CD4-positive, alpha-beta memory T cell (primary cell): ENCODE data around the gene CCDC167. TPM values are rescaled to one million over a fixed set of nuclear protein-coding genes. Genes with fewer than 3 reads are reported as not detected.
"Not testable (repeated sequence)": the region's sequence is repeated elsewhere in the genome, so short reads cannot be mapped to it uniquely, and the experiment has no call there.

Experiments
- CTCF ChIA-PET: fragments of 350-600 bp; sonication (Branson Sonifier 250); formaldehyde crosslinking; loops from one replicate; lab custom pipeline; 2021; ENCODE audit warnings: inconsistent platforms; ENCODE audit not compliant: partially characterized antibody; lab: Charles Lee
- POLR2A ChIA-PET: fragments of 350-600 bp; sonication (Branson Sonifier 250); formaldehyde crosslinking; loops from one replicate; lab custom pipeline; 2021; ENCODE audit not compliant: partially characterized antibody; lab: Charles Lee
- DNase-seq, 5 donors: peaks; one replicate each; pipeline versions ENCODE4 v3.0.0 to v3.0.0-alpha.2; 2020 to 2022; ENCODE audit warnings: mixed read lengths in 1 of 5
- H3K27ac ChIP-seq: one replicate; pipeline ENCODE4 v1.7.0; 2013; ENCODE audit warnings: low read depth, low read length
- H3K27me3 ChIP-seq: 2 replicates; pipeline ENCODE4 v1.7.0; 2013; ENCODE audit warnings: mild to moderate bottlenecking, low read length, moderate library complexity; ENCODE audit not compliant: insufficient read depth
- H3K36me3 ChIP-seq: 2 replicates; pipeline ENCODE4 v1.7.0; 2013; ENCODE audit warnings: mild to moderate bottlenecking, low read length, moderate library complexity; ENCODE audit not compliant: insufficient read depth
- H3K4me1 ChIP-seq: 2 replicates; pipeline ENCODE4 v1.7.0; 2013; ENCODE audit warnings: mild to moderate bottlenecking, low read length, moderate library complexity; ENCODE audit not compliant: insufficient read depth
- H3K4me3 ChIP-seq, 2 donors: one replicate each; pipeline ENCODE4 v1.7.0; 2013; ENCODE audit warnings: low read length in 2 of 2, mild to moderate bottlenecking in 1 of 2
- H3K9me3 ChIP-seq, 2 donors: one replicate each; pipeline ENCODE4 v1.7.0; 2013; ENCODE audit warnings: low read length in 2 of 2, control low read depth in 1 of 2; ENCODE audit not compliant: control insufficient read depth in 1 of 2
- H3K27ac Mint-ChIP-seq, 7 donors: one replicate each; pipeline ENCODE4 v1.8.0; 2020 to 2021; ENCODE audit warnings: mixed read lengths in 7 of 7, mild to moderate bottlenecking in 6 of 7, inconsistent platforms in 3 of 7, moderate library complexity in 3 of 7
- H3K27me3 Mint-ChIP-seq, 2 donors: one replicate each; pipeline ENCODE4 v1.8.0; 2020 to 2021; ENCODE audit warnings: mixed read lengths in 2 of 2
- H3K36me3 Mint-ChIP-seq, 2 donors: one replicate each; pipeline ENCODE4 v1.8.0; 2020 to 2021; ENCODE audit warnings: mixed read lengths in 2 of 2, inconsistent platforms in 1 of 2, mild to moderate bottlenecking in 1 of 2
- H3K4me1 Mint-ChIP-seq, 4 donors: one replicate each; pipeline ENCODE4 v1.8.0; 2020 to 2021; ENCODE audit warnings: mixed read lengths in 4 of 4, mild to moderate bottlenecking in 1 of 4
- H3K4me3 Mint-ChIP-seq, 8 donors: one replicate each; pipeline ENCODE4 v1.8.0; 2020 to 2021; ENCODE audit warnings: mixed read lengths in 8 of 8, mild to moderate bottlenecking in 7 of 8, moderate library complexity in 6 of 8, inconsistent platforms in 3 of 8
- H3K9me3 Mint-ChIP-seq, 8 donors: one replicate each; pipeline ENCODE4 v1.8.0; 2020 to 2021; ENCODE audit warnings: mixed read lengths in 8 of 8, mild to moderate bottlenecking in 5 of 8, inconsistent platforms in 3 of 8, moderate library complexity in 1 of 8
- intact Hi-C: fragments of 100-400 bp; cut with micrococcal nuclease; formaldehyde crosslinking; loops from one replicate; pipeline ENCODE4 v1.15.1; 2023
- polyA plus RNA-seq, 2 donors: library from polyadenylated mRNA; unstranded; fragments of 300-500 nt; fragmentation: Illumina TruSeq; gene quantifications; one replicate each; pipeline ENCODE4 v1.2.3, GENCODE V29; 2021
- total RNA-seq, 2 experiments: library from RNA; stranded (reverse); gene quantifications; one replicate each; pipeline ENCODE4 v1.2.3, GENCODE V29; 2021

CCDC167 gene
- total and polyA plus RNA-seq, 4 experiments from 2014 or later = 25.1 to 226 (median 89.2) TPM

DNA sequence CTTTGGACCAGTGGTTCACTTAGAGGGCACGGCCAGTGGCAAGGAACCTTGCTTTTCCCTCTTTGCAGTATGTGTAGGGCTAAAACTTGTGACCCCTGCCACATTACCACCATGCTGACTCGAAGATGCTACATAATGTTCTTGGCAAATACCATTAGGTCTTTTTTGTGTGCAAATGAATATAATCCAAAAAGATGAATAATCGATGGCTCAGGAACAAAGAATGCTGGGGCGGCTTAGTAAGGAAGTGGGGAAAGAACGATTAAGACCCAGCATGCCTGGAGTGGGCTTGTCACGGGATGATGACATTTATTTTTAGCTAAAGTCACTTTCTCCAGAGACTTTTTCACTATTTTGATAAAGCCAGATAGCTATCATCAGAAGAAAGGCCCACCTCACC is 43.6 kb downstream of the CCDC167 start:
- POLR2A ChIA-PET = no interaction called here
- CTCF ChIA-PET = interaction anchor here (1.3 kb wide), 1 partner anchor 85 kb away, joined by 3 read pairs; no protein-coding TSS in a partner anchor

DNA sequence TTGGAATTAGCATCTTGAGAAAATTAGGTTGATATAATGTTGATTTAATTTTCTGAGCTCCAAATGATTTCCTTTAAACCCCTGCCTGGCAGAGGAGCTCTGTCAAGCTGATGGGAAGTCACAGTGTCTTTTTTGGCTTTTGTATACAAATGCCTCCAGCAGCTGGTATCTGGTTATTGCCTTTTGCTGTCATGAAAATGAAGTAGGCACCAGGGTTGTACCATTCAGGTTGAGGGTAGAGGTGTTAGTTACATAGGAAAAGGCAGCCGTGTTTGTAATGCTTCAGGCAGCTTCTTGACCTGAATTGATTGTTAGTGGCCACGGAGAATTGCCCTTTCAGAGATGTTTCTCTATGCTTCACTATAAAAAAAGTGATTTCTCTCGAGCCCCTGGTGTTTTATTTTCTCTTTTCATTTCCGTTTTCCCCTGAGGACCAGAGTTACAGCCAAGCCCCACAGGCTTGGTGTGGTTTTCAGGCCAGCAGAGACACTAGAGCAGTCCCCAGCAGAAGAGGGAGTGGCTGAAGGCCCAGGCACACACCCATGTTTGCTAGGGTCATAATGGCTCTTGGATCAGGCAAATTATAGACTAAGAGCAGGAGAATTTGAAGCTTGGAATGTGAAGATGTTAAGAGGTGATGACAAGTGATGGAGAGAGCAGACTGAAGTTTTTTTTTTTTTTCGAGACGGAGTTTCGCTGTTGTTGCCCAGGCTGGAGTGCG is 45.1 kb downstream of the CCDC167 start:
- H3K4me1 Mint-ChIP-seq = peaks cover 0 to 8% (median 3%) of the 10 kb centered on the region in 4 donors
- intact Hi-C loops = no loop called here
- Histone ChIP-seq H3K36me3 (peaks cover 69% of the 10 kb centered on the region), H3K27me3 (no peaks in the 10 kb centered on the region), H3K9me3 (no peaks in the 10 kb centered on the region), H3K27ac (no peak overlapping the region), H3K4me3 (no peak overlapping the region), H3K4me1 (no peaks in the 10 kb centered on the region)
- ChIA-PET CTCF (no interaction called here), POLR2A (no interaction called here)
- DNase-seq = no peak
- peak overlapping the region in 2 of 7 donors; percentile 56 to 63 for H3K27ac Mint-ChIP-seq
- no peaks in the 10 kb centered on the region for H3K9me3 Mint-ChIP-seq
- no peaks in the 10 kb centered on the region for H3K27me3 Mint-ChIP-seq
- H3K36me3 Mint-ChIP-seq = peaks cover 88 to 91% of the 10 kb centered on the region in 2 donors
- H3K4me3 Mint-ChIP-seq = no peak overlapping the region

More for the DNA sequence above, 43.6 kb downstream of the CCDC167 start:
- peak overlapping the region in 1 of 7 donors; percentile 23 for H3K27ac Mint-ChIP-seq
- Histone ChIP-seq H3K9me3 (no peaks in the 10 kb centered on the region), H3K27ac (no peak overlapping the region), H3K4me1 (no peaks in the 10 kb centered on the region), H3K27me3 (no peaks in the 10 kb centered on the region), H3K4me3 (no peak overlapping the region), H3K36me3 (peaks cover 71% of the 10 kb centered on the region)
- H3K9me3 Mint-ChIP-seq = no peaks in the 10 kb centered on the region
- intact Hi-C loops = no loop called here
- no peak overlapping the region for H3K4me3 Mint-ChIP-seq
- no peak for DNase-seq
- H3K4me1 Mint-ChIP-seq = peaks cover 0 to 8% (median 3%) of the 10 kb centered on the region in 4 donors
- no peaks in the 10 kb centered on the region for H3K27me3 Mint-ChIP-seq
- H3K36me3 Mint-ChIP-seq = peaks cover 87 to 94% of the 10 kb centered on the region in 2 donors

DNA sequence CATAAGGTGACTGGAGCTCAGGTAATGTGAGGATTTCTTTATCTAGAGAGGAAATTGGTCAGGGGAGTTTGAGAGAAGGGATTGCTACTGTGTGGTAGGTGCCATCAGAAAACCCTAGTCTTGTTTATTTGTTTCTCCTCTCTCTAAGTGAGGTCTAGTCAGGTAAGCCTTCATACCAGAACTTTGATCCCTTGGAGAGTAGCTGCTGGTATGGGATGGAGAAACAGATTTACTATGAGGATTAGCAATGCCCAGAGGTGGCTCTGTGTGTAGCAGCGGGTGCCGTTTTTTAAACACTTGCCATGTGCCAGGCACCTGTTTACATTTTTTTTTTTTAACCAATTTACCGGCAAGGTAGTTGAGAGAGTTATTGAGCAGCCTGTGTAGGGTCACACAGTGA is 47.2 kb downstream of the CCDC167 start:
- Histone ChIP-seq H3K4me1 (no peaks in the 10 kb centered on the region), H3K4me3 (no peak overlapping the region), H3K27me3 (no peaks in the 10 kb centered on the region), H3K36me3 (peaks cover 60% of the 10 kb centered on the region), H3K9me3 (no peaks in the 10 kb centered on the region), H3K27ac (no peak overlapping the region)
- ChIA-PET CTCF (interaction anchor here (1.2 kb wide), 1 partner anchor 237 kb away, joined by 4 read pairs; no protein-coding TSS in a partner anchor), POLR2A (interaction anchor here (0.7 kb wide), 1 partner anchor 19 kb away, joined by 3 read pairs; the partner anchor contains the start of gene CMTR1)
- peaks cover 76 to 84% of the 10 kb centered on the region in 2 donors for H3K36me3 Mint-ChIP-seq
- no peaks in the 10 kb centered on the region for H3K27me3 Mint-ChIP-seq
- H3K27ac Mint-ChIP-seq = peak overlapping the region in 5 of 7 donors; percentile 5 to 66 (median 51)
- H3K9me3 Mint-ChIP-seq = no peaks in the 10 kb centered on the region
- no peak overlapping the region for H3K4me3 Mint-ChIP-seq
- H3K4me1 Mint-ChIP-seq = peaks cover 0 to 8% (median 3%) of the 10 kb centered on the region in 4 donors
- no peak for DNase-seq
- intact Hi-C loops = no loop called here

DNA sequence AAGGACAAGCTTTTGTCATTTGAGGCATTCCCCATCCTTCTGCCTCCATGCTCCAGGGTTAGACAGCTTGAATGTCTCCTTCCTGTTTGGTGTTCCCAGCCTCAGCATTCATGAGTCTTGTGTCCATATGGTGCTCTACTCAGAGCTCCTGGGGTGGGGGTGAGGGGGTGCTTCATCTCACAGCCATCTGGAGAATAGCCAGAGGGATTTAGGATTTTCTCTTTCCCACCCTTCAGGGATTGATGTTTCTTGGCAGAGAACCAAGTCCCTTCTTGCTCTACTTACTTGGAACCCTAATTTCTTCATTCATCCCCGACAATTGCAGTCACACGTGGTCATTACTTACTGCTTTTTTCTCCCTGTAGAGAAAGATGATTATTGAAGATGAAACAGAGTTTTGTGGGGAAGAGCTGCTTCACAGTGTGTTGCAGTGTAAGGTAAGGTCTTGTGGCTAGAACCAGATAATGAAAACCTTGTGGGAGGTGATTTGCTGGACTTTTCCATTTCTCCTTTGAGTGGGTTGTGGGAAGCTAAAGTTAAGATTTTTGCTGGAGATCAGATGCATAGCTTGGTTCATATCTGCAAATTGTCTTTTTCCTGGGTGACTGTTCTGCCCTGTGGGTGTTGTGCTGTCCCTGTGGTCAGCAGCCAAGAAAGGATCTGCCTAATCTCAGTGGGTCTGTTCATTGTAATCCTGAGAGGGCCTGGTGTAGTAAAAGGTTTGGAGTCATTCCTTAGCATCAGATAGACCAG is 48.1 kb downstream of the CCDC167 start:
- Histone ChIP-seq H3K27me3 (no peaks in the 10 kb centered on the region), H3K27ac (no peak overlapping the region), H3K4me1 (no peaks in the 10 kb centered on the region), H3K9me3 (no peaks in the 10 kb centered on the region), H3K36me3 (peaks cover 69% of the 10 kb centered on the region), H3K4me3 (no peak overlapping the region)
- peaks cover 0 to 8% (median 2%) of the 10 kb centered on the region in 4 donors for H3K4me1 Mint-ChIP-seq
- DNase-seq = no peak
- intact Hi-C loops = no loop called here
- no peak overlapping the region for H3K4me3 Mint-ChIP-seq
- H3K27me3 Mint-ChIP-seq = no peaks in the 10 kb centered on the region
- POLR2A ChIA-PET = interaction anchor here (0.6 to 0.7 kb wide), 2 partner anchors 8 to 19 kb away, joined by 3 read pairs; partner anchors contain the start of gene CMTR1
- CTCF ChIA-PET = interaction anchor here (1.2 kb wide), 1 partner anchor 238 kb away, joined by 4 read pairs; no protein-coding TSS in a partner anchor
- no peaks in the 10 kb centered on the region for H3K9me3 Mint-ChIP-seq
- peaks cover 75 to 83% of the 10 kb centered on the region in 2 donors for H3K36me3 Mint-ChIP-seq
- peak overlapping the region in 2 of 7 donors; percentile 47 to 69 for H3K27ac Mint-ChIP-seq

DNA sequence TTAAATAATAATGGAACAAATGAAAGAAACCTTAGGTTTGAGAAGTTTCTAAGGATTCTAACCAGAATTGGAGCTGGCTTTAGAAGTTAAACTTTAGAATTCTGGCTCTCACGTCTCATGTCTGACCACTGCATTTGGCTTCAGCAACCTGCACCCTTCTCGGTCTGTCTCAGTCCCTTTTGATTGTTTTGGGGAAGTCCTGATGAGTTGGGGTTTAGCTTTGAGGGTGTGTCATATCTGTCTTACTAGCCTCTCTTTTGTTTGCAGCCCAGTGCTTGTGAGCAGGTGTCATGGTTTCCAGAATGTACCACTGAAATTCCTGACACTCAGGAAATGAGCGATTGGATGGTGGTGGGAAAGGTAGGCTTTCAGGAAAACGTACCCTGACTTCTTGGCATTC is 49.7 kb downstream of the CCDC167 start:
- no peaks in the 10 kb centered on the region for H3K9me3 Mint-ChIP-seq
- Histone ChIP-seq H3K4me1 (no peaks in the 10 kb centered on the region), H3K27me3 (no peaks in the 10 kb centered on the region), H3K36me3 (peaks cover 68% of the 10 kb centered on the region), H3K9me3 (no peaks in the 10 kb centered on the region), H3K4me3 (no peak overlapping the region), H3K27ac (no peak overlapping the region)
- DNase-seq = no peak
- H3K4me3 Mint-ChIP-seq = no peak overlapping the region
- ChIA-PET POLR2A (no interaction called here), CTCF (no interaction called here)
- H3K36me3 Mint-ChIP-seq = peaks cover 70 to 80% of the 10 kb centered on the region in 2 donors
- no peak overlapping the region for H3K27ac Mint-ChIP-seq
- no peaks in the 10 kb centered on the region for H3K27me3 Mint-ChIP-seq
- H3K4me1 Mint-ChIP-seq = peaks cover 2 to 8% (median 3%) of the 10 kb centered on the region in 4 donors
- intact Hi-C loops = no loop called here

DNA sequence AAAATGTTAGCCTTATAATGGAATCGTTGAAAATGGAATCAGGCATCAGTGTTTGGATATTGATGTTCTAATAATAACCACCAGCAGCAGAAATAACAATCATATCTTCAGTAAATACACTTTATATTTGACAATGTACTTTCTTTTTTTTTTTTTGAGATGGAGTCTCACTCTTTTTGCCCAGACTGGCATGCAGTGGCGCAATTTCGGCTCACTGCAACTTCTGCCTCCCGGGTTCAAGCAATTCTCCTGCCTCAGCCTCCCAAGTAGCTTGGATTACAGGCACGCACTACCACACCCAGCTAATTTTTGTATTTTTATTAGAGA is 56.5 kb downstream of the CCDC167 start:
- H3K36me3 Mint-ChIP-seq = peaks cover 44 to 64% of the 10 kb centered on the region in 2 donors
- Histone ChIP-seq H3K36me3 (peaks cover 36% of the 10 kb centered on the region), H3K27ac (peak overlapping the region; percentile 72), H3K4me3 (peak overlapping the region in 1 of 2 donors; percentile 10), H3K4me1 (peaks cover 19% of the 10 kb centered on the region)
- DNase-seq, intact Hi-C loops, H3K27me3 ChIP-seq, H3K9me3 Mint-ChIP-seq, H3K27me3 Mint-ChIP-seq, H3K9me3 ChIP-seq: not testable (repeated sequence)
- H3K4me1 Mint-ChIP-seq = peaks cover 15 to 45% (median 33%) of the 10 kb centered on the region in 4 donors
- peak overlapping the region; percentile 68 to 96 (median 93) for H3K27ac Mint-ChIP-seq
- CTCF ChIA-PET = interaction anchor here (0.6 to 1.3 kb wide), 3 partner anchors 9 to 123 kb away, joined by 3 read pairs; no protein-coding TSS in a partner anchor
- H3K4me3 Mint-ChIP-seq = peak overlapping the region; percentile 81 to 94 (median 90)
- POLR2A ChIA-PET = interaction anchor here (1.2 to 3.6 kb wide), 2 partner anchors 10 to 58 kb away, joined by 3 to 40 read pairs; partner anchors contain the start of gene CMTR1
